GM10266 (cell line): ENCODE measurements around the gene GSG1.

Source experiments
- DNase-seq: peaks from one replicate; pipeline ENCODE4 v3.0.0; 2012; ENCODE audit errors: extremely low spot score
- TF ChIP-seq, protein P1 (sequence below): IDR thresholded peaks from 2 replicates; pipeline ENCODE4 v1.5.1; 2012; ENCODE audit warnings: mild to moderate bottlenecking, low read depth; ENCODE audit not compliant: control insufficient read depth, insufficient read depth; ENCODE audit errors: missing control alignments

GSG1 gene

DNA sequence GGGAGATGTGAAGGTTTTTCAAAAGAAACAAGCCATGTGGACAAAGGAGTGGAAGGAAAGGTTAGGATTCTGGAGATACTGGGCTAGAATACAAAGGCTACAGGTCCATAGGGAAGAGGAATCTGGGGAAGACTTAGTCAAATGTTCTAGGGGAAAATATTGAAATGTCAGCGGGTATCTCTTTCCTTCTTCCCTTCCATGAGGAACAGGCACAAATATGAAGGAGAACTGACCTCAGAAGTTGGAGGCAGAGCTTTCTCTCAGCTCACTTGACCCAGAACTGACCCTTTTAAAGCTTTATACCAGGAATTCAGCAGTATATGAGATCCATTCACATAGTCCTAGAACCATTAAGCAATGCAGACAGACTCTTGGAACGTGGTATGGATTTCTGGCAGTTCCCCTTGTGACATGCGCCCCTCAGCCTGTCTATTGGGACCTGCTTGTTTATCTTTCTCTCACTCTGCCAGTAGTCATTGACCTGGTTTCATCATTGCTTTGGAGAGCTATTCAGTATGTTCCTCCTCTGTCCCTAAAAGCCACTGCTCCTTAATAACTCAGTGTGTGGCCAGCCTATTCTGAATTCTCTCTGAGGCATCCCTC lies 43.0 kb upstream of the GSG1 start:
- no peak for DNase-seq
- TF ChIP-seq, protein P1, sequence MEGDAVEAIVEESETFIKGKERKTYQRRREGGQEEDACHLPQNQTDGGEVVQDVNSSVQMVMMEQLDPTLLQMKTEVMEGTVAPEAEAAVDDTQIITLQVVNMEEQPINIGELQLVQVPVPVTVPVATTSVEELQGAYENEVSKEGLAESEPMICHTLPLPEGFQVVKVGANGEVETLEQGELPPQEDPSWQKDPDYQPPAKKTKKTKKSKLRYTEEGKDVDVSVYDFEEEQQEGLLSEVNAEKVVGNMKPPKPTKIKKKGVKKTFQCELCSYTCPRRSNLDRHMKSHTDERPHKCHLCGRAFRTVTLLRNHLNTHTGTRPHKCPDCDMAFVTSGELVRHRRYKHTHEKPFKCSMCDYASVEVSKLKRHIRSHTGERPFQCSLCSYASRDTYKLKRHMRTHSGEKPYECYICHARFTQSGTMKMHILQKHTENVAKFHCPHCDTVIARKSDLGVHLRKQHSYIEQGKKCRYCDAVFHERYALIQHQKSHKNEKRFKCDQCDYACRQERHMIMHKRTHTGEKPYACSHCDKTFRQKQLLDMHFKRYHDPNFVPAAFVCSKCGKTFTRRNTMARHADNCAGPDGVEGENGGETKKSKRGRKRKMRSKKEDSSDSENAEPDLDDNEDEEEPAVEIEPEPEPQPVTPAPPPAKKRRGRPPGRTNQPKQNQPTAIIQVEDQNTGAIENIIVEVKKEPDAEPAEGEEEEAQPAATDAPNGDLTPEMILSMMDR, result no peak

DNA sequence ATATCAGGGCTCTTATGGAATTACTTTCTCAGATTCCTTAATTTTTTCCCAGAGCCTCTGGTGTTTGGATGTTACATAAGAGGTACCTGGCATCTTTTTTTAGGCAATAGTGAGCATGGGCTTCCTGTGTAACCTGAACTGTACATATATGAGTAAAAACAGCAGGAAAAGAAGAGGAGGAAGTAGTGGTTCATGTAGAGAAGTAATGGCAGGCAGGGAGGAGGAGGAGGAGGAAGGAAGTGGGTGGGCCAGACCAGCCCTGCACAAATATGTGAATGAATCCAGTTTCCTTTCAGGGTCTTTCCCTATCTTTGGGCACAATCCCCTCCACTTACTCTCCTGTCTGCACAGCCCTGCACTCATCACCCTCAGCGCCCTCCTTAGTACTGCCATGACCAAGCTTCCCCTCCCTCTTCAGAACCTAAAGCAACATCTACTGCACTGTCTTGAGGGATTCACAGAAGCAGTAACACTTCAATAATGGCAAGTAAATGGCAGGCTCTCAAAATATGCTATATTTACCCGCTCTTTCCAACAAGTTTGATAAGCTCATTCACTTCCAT lies 40.9 kb upstream of the GSG1 start:
- TF ChIP-seq, protein P1, result no peak
- no peak for DNase-seq

DNA sequence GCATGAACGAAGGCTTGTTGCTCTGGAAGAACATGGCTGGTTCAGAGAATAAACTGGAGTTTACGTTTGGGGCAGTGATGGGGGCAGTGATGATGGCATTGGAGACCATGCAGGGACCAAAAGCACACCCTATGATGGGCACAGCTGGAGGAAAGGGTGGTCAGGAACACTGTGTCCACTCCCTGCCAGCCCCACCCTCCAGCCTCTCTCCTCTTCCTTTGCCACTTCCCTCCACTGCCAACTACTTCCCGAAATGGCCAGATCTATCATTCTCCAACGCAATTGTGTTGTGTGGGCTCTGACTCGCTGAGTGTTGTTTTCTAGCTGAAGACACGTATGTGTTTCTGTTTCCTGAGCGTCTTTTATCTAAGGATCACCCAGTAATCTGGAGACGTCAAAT lies 39.3 kb upstream of the GSG1 start:
- TF ChIP-seq, protein P1, result no peak
- DNase-seq, result no peak

DNA sequence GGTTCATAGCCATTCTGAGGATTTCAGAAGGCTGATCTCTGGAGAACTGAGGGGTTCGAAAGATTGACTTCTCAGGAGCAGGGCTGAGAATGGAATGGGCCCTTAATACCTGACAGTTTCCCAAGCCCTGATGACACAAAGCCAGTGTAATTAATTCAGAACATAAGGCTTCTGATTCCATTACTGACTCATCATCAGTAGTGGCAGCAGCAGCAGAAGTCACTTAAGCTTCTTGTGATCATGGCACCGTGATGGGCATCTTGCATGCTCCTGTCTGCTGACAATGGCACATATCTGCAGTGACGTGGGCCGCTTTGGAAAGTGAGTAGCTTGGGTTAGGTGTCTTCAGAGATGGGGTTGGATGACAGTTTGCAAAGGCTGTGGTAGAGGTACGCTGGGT lies 38.2 kb upstream of the GSG1 start:
- TF ChIP-seq, protein P1, result no peak
- DNase-seq, result no peak

DNA sequence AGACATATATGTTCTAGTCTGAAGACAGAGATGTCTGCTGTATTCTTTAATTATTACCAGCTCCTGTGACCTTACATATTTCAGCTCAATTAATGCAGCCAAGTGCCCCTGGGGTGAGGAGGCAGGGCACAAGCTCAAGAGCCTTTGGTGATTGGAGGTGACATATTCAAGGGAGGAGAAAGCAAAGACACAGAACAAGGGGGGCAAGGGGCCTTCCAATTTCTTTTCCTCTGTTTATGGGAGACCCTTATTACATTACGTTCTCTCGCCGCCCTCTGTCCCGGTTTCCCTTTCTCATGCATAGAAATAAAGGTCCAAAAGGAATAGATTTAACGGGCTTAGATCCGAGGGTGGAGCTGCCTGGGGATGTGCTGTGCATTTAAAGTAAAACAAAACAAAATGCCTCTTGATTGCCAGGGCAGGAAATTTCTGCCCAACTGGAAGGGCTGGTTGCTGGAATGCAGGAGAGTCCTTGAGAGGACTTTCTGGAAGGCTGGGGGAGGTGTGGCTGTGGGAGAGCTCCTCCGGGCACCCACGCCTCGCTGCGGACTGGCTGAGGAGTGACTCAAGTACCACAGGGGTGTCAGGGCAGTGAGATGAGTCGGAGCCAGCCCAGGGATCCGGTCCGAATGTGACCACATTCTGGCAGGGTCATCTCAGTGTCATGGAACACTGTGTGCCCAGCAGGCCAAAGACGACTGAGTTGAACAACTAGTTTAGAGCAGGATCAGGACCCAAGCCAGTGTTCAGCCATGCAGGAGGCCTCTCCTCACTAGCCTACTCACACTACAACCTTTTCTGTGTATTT lies 32.1 kb upstream of the GSG1 start:
- no peak for DNase-seq
- TF ChIP-seq, protein P1, result no peak

DNA sequence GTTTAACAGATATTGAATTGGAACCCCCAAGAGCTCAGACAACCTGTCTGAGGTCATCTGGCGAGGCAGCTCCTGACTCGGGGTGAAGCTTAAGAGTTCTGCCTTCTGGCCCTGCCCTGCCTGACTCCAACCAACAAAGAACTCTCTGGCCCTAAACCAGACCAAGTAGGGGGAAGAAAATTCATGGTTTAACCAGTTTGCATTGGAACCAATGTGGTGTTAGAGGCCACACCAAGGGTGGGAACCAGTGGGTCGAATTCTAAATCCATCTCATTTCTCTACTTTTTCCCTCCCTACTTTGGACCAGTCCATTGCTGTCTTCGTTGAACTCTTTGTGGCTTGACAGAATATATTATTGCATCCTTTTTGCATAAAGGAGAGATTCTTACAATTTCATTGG lies 30.4 kb upstream of the GSG1 start:
- TF ChIP-seq, protein P1, result no peak

DNA sequence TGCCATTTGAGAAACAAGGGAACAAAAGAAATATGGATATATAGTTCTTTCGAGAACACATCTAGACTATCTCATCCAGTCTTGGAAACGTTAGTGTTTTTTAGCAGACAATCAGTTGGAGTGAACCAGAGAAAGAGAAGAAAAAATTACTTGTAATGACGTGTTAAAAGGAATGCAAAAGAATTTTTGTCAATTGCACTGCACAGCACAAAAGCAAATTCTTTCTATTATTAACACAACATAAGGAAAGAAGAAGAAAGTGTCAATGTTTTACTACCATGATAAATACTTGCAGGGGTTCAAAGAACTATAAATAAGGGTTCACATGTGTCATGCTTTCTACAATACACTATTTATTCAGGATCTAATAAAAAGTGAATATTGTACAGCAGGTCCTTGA lies 27.5 kb upstream of the GSG1 start:
- TF ChIP-seq, protein P1, result no peak
- no peak for DNase-seq

More for the DNA sequence above, 30.4 kb upstream of the GSG1 start:
- no peak for DNase-seq
